ENCODE results near the gene CARHSP1.

DNA sequence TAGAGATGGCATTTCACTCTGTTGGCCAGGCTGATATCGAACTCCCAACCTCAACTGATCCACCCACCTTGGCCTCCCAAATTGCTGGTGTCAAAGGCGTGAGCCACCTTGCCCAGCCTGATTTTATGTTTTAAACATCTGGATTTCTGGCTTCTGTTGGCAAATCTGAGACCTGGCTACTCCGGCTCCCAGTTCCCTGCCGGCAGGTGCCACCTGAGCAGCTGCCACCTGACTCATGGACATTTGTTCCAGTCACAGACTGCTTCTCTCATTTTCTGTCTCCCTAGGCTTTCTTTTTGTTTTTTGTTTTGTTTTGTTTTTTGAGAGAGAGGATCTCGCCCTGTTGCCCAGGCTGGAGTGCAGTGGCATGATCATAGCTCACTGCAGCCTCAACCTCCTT is 61.6 kb downstream of the CARHSP1 start:
- TF ChIP-seq, protein P1, sequence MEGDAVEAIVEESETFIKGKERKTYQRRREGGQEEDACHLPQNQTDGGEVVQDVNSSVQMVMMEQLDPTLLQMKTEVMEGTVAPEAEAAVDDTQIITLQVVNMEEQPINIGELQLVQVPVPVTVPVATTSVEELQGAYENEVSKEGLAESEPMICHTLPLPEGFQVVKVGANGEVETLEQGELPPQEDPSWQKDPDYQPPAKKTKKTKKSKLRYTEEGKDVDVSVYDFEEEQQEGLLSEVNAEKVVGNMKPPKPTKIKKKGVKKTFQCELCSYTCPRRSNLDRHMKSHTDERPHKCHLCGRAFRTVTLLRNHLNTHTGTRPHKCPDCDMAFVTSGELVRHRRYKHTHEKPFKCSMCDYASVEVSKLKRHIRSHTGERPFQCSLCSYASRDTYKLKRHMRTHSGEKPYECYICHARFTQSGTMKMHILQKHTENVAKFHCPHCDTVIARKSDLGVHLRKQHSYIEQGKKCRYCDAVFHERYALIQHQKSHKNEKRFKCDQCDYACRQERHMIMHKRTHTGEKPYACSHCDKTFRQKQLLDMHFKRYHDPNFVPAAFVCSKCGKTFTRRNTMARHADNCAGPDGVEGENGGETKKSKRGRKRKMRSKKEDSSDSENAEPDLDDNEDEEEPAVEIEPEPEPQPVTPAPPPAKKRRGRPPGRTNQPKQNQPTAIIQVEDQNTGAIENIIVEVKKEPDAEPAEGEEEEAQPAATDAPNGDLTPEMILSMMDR (IDR thresholded peaks at IDR 0.05), result no peak
- TF ChIP-seq POLR2A (IDR thresholded peaks at IDR 0.05), result no peak
